Right kidney (tissue), 1 donor: Measurements from ENCODE around the gene GMFB.

ENCODE experiments used
- DNase-seq: peaks from one replicate; pipeline ENCODE4 v3.0.0-alpha.2; 2016

The GMFB gene

DNA sequence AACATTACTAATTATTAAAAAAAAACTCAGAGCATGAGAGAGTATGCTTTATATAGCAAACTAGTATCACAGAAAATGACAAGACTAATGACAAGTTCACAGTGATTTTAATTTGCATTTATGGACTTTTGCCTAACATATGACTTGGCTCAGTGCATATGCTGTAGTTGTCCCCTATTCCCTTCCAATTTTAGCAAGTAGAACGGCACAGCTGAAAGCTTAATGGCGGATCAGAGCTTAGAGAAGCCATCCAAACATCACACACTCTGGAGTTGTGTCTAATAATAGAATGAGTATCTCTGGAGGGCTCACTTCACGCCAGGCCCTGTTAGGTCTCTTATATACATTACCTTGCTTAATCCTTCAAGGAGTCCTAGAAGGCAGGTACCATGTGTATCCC lies 60.9 kb downstream of the GMFB start:
- no peak for DNase-seq

DNA sequence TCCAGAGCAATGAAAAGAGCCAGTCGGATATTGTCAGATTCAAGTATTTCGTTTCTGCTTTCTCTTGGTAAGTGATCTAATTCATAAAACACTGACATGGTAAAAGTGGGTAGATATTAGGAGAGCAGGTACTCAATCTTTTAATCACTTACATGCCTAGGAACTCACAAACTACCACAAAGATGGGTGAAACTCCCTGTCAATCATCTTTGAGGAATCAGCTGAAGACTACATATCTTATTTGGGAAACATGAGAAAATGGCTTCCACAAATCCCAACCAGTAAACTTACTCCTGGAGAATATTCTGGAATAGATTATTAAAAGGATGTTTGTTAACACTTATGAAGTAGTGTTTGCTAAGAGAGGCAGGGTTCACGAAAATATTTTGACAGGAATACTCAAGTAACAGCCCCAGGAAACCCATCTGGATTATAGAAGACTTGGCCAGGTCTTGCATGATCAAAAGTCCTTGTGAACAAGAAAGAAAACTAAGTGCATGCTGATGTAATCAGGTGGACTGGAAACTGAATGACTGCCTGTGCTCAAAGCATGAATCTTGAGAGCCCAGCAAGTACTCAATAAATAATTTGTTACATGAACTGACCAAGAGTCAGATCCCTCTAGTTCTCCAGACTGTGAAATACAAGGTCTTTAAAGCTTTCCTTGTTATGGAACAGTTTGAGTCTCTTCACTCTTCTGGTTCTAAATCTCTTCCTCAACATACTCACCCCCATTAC lies 63.1 kb downstream of the GMFB start:
- DNase-seq, result no peak

DNA sequence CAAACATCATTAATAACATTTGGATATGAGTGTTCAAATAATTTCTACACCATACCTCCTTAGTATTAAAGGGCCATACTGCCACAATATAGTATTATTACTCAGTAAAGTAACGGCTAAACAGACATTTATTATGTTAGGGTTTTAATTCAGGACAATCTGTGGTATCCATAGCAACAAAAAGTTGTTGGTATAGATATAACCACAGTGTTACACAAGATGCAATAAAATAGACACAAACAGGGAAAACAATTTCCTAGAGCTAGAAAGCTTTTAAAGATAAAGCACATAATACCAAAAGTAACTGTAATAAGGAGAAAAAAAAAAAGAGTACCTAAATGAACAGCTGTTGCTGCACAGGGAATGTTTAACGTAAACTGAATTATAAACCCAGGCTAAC lies 63.7 kb downstream of the GMFB start:
- no peak for DNase-seq
